CD1c-positive myeloid dendritic cell (primary cell): ENCODE measurements around the gene SPON2.
"Not testable (repeated sequence)": the region's sequence is repeated elsewhere in the genome, so short reads cannot be mapped to it uniquely, and the experiment has no call there.

Experiments used
- DNase-seq: peaks from one replicate; pipeline ENCODE4 v3.0.0-alpha.2; 2016; ENCODE audit errors: extremely low spot score

SPON2 gene

DNA sequence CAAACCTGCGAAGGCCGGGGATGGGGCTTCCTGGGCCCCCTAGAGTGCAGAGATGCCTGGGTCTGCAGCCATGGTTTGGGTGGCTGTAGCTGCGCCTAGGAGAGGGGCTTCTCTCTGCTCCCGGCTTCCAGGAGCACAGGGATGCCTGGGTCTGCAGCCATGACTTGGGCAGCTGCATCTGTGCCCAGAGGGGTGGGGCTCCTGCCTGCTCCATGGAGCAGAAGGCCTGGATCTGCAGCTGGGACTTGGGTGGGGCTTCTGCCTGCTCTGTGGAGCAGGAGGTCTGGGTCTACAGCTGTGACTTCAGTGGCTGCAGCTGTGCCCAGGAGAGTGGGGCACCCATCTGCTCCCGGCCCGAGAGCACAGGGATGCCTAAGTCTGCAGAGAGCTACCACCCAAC lies 20.8 kb downstream of the SPON2 start:
- no peak for DNase-seq

DNA sequence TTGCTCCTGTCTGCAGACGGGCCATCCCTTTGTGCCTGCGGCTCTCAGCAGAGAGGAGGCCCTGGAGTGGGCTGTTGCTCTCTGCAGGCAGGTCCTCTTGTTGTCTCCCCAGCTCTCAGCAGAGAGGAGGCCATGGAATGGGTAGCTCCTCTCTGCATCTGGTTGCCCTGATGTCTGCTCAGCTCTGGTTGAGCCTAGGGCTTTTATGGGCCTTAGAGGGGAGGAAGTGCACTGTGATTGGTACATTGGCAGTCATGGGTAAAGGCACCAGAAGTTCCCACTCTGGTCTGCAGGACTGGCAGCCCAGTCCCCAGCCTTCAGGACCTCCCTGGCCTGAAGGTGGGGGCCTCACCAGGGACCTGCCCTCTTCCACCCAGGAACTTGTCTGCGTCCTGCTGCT lies 21.5 kb downstream of the SPON2 start:
- no peak for DNase-seq

DNA sequence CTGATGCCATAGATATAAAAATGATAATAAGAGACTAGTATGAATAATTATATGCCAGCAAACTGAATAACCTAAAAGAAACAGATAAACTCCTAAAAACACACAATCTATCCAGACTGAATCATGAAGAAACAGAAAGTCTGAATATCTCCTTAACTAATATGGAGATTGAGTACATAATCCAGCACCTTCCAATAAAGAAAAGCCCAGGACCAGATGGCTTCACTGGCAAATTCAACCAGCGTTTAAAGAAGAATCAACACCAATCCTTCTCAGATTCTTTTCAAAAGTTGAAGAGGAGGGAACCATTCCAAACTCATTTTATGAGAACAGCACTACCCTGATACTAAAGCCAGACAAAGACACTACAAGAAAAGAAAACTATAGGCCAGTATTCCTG lies 32.5 kb downstream of the SPON2 start:
- no peak for DNase-seq

DNA sequence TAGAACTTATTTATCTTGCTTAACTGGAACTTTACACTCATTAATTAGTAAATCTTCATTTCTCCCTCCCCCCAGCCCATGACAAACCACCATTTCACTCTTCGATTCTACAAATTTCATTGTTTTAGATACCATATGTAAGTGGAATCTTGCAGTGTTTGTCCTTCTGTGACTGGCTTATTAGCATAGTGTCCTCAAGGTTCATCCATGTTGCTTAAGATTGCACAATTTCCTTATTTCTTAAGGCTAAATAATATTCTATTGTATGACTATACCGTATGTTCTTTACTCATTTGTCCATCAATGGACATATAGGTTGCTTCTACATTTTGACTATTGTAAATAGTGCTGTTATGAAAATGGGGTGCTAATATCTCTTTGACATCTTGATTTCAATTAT lies 34.5 kb downstream of the SPON2 start:
- DNase-seq: peak; percentile 64

DNA sequence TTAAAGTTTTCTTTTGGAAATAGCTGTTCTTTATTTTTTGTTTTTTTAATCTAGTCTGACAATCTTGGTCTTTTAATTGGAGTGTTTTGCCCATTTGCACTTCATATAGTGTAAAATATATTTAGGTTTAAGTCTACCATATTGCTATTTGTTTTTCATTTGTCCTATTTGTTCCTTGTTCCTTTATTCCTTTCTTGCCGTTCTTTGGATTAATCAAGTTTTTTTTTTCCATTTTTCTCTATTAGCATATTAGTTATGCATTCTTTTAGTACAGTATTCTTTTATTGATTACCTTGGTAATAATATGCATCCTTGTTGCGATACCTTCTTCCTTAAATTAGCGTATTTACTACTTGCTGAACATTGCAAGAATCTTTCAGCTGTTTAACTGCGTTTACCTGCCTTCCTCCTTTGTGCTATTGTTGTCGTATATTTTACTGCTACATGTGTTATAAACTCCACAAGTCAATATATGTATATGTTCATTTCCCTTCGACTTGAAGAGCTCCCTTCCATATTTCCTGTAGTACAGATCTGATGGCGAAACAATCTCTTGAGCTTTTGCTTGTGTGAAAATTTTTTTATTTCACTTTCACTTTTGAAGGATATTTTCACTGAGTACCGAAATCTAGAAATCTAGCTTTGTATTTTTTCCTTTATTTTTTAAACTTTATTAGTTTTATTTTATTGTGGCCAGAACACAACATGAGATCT lies 35.2 kb downstream of the SPON2 start:
- DNase-seq: peak; percentile 39

DNA sequence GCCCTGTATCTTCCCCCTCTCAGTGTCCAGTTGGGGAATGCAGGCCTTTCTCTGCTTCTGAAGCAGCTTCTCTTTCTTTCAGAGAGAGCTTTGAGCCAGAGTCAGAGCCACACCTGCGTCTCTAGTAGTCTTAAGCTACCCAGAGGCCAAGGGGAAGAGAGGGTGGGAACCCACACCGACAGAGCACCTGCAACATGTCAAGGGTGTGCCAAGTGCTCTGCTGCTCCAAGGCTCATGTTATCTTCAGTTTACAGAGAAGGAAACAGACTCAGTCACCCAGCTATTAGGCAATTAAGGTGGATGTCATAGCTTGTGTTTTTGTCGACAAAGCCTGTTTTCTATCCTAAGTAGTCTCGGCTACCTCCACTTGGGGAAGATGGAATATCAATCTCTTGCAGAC lies 36.3 kb downstream of the SPON2 start:
- DNase-seq: no peak

DNA sequence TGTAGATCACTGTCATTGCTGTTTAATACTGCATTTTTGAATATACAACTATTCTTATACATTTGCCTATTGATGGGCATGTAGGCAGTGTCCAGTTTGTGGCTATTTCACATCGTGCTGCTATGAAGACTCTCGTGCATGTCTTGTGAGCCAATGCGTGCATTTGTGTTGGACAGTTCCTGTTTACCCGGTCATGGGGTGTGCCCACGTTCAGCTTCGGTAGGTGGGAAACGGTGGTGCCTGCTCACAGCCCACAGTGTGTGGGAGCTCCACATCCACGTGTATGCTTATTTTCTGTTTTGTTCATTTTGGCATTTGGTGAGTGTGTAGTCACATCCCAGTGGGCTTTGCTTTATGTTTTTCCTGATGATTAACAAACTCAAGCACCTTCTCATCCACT lies 39.4 kb downstream of the SPON2 start:
- DNase-seq: peak; percentile 23

DNA sequence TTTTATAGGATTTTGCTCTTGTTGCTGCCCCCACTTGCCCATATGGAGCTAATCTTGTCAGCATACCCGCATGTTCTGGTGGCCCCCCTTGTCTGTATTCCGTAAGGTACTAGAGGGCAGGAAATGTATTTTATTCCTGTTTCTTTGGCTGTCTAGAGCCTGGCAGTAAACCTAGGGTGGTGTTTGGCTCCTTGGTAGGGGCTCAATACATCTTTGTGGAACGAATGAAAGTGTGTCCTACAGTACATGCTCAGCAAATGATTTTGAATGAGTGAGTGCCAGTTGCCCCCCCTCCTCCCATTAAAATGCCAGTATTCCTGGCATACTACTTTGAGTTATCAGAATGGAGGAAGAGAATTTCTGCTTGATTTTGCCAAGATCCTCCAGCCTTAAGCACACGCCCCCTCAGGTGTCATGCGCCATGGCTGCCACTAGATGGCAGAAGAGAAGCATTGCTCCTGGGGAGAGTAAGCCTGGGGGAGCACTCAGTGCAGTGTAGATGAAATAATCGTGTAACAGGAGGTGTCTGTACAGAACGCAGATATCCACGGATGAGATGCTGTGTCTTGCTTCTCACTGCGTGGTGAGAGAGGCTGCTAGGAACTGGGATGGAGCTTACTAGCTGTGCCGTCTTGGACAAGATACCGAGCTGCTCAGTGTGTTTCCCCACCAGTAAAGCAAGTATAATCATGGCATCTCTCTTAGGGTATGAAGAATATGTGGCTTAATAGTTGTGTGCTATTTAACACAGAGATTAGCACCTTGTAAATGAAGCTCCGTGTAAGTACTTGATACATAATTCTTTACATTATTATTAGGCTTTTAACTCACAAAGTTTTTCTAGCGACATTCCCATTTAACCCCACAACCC lies 41.8 kb downstream of the SPON2 start:
- peak; percentile 91 for DNase-seq

DNA sequence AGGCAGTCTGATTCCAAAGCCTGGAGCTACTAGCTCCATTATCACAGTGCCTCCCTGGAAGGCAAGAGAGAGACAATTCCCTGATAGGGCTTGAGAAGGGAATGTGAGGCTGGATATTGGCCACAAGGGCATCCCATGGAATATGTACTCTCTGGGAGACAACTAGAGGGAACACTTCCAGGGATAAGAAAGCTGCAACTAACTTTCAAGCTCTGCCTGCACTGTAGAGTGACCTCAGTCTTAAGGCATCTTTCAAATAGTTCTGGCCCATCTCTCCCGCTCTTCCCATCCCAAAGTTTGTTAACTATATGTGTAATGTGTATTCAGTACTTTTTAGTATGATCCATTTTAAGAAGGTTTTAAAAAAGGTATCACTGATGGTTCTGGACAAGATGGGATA lies 45.9 kb downstream of the SPON2 start:
- DNase-seq: no peak

DNA sequence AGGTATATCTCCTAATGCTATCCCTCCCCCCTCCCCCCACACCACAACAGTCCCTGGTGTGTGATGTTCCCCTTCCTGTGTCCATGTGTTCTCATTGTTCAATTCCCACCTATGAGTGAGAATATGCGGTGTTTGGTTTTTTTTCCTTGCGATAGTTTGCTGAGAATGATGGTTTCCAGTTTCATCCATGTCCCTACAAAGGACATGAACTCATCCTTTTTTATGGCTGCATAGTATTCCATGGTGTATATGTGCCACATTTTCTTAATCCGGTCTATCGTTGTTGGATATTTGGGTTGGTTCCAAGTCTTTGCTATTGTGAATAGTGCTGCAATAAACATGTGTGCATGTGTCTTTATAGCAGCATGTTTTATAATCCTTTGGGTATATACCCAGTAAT lies 46.9 kb downstream of the SPON2 start:
- DNase-seq: not testable (repeated sequence)

DNA sequence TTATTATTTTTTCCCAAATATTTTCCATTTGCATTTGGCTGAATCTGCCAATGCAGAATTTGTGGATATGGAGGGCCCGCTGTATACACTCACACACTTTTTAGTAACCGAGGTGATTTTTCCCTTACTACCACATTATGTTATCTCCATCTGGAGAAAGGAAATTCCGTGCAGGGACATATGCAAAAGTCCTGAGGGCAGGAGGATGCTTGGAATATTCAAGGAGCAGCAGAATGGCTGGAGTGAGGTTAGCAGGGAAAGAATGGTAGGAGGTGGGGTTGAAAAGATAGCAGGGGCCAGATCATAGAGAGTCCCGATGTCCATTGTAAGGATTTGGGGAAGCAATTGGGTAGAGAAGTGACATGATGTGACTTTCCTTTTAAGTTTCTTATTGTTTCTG lies 47.6 kb downstream of the SPON2 start:
- DNase-seq: no peak

DNA sequence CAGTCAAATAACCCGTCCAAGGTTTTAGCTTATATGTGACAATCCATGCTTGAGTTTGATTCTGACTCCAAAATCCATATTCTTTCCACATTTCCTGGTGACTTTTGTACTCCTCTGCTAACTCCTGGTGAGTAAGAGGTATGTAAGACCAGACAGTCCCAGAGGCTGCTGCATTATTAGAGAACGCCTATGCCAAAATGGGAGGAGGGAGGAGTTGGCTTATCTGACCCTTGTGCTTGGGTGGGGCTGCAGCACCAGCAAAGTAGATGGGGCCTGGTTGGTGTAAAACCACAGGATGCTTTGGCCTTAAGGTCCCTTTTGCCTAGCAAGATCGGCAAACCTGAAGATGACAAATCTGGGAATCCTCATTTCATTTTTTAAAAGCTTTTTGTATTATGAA lies 49.9 kb downstream of the SPON2 start:
- no peak for DNase-seq
